IPS-NIHi7 (cell line): Measurements from ENCODE around the gene PRKCB.
"Not testable (repeated sequence)": the region's sequence is repeated elsewhere in the genome, so short reads cannot be mapped to it uniquely, and the experiment has no call there.

Source experiments
- DNase-seq: peaks from one replicate; pipeline ENCODE4 v3.0.0; 2012; ENCODE audit warnings: mixed read lengths; ENCODE audit errors: extremely low spot score

The PRKCB gene

GRCh38 chr16:24131294-24131693 is 295.5 kb downstream of the PRKCB start:
- no peak for DNase-seq

GRCh38 chr16:24132048-24132796 is 296.4 kb downstream of the PRKCB start:
- DNase-seq = no peak

- no peak for DNase-seq
These were observed 297.0 kb downstream of the PRKCB start for GRCh38 chr16:24132797-24133155.

- no peak for DNase-seq
These were observed 300.1 kb downstream of the PRKCB start for GRCh38 chr16:24135624-24136565.

GRCh38 chr16:24138024-24138423 is 302.2 kb downstream of the PRKCB start:
- peak; percentile 60 for DNase-seq

- no peak for DNase-seq
These were observed 302.8 kb downstream of the PRKCB start for GRCh38 chr16:24138575-24138974.

- peak; percentile 83 for DNase-seq
These were observed 303.5 kb downstream of the PRKCB start for GRCh38 chr16:24139282-24139681.

- DNase-seq = no peak
These were observed 304.9 kb downstream of the PRKCB start for GRCh38 chr16:24140730-24141129.

GRCh38 chr16:24141466-24141865 is 305.7 kb downstream of the PRKCB start:
- no peak for DNase-seq

- no peak for DNase-seq
These were observed 306.1 kb downstream of the PRKCB start for GRCh38 chr16:24141917-24142316.

- no peak for DNase-seq
These were observed 310.1 kb downstream of the PRKCB start for GRCh38 chr16:24145927-24146326.

- DNase-seq = no peak
These were observed 310.7 kb downstream of the PRKCB start for GRCh38 chr16:24146518-24146917.

- DNase-seq = no peak
These were observed 313.3 kb downstream of the PRKCB start for GRCh38 chr16:24149102-24149501.

- no peak for DNase-seq
These were observed 314.5 kb downstream of the PRKCB start for GRCh38 chr16:24150282-24150681.

- DNase-seq = no peak
These were observed 315.7 kb downstream of the PRKCB start for GRCh38 chr16:24151482-24151939.

- not testable (repeated sequence) for DNase-seq
These were observed 316.3 kb downstream of the PRKCB start for GRCh38 chr16:24152048-24152447.

GRCh38 chr16:24152826-24153225 is 317.0 kb downstream of the PRKCB start:
- DNase-seq = no peak

- no peak for DNase-seq
These were observed 321.0 kb downstream of the PRKCB start for GRCh38 chr16:24156777-24157176.

GRCh38 chr16:24163935-24164334 is 328.2 kb downstream of the PRKCB start:
- no peak for DNase-seq

GRCh38 chr16:24164416-24164815 is 328.6 kb downstream of the PRKCB start:
- DNase-seq = no peak

GRCh38 chr16:24165273-24165672 is 329.5 kb downstream of the PRKCB start:
- DNase-seq = no peak

- no peak for DNase-seq
These were observed 331.1 kb downstream of the PRKCB start for GRCh38 chr16:24166661-24167528.
